Chondrocyte (in vitro differentiated cells): ENCODE results near the gene MN1. TPM values are rescaled to one million over a fixed set of nuclear protein-coding genes. Genes with fewer than 3 reads are reported as not detected.

Experiments used
- DNase-seq: peaks from one replicate; pipeline ENCODE4 v3.0.0; 2021; ENCODE audit warnings: mixed read lengths, low spot score
- H3K27ac Mint-ChIP-seq: one replicate; pipeline ENCODE4 v1.8.0; 2021; ENCODE audit warnings: mild to moderate bottlenecking, moderate library complexity, mixed read lengths; ENCODE audit not compliant: unreplicated experiment
- H3K27me3 Mint-ChIP-seq: 2 replicates; pipeline ENCODE4 v1.8.0; 2021; ENCODE audit warnings: low read depth, mixed read lengths
- H3K36me3 Mint-ChIP-seq: 2 replicates; pipeline ENCODE4 v1.8.0; 2021; ENCODE audit warnings: low read depth, mixed read lengths
- H3K4me1 Mint-ChIP-seq: 2 replicates; pipeline ENCODE4 v1.8.0; 2021; ENCODE audit warnings: low read depth, mild to moderate bottlenecking, mixed read lengths
- H3K4me3 Mint-ChIP-seq: one replicate; pipeline ENCODE4 v1.8.0; 2021; ENCODE audit warnings: mild to moderate bottlenecking, moderate library complexity, mixed read lengths; ENCODE audit not compliant: unreplicated experiment
- H3K9me3 Mint-ChIP-seq: 2 replicates; pipeline ENCODE4 v1.8.0; 2021; ENCODE audit warnings: low read depth, mixed read lengths
- CTCF ChIP-seq: fragments of 200-600 bp; sonication (generic); IDR thresholded peaks from 2 replicates; pipeline ENCODE4 v1.5.0; 2021; ENCODE audit warnings: antibody characterized with exemption, mild to moderate bottlenecking, moderate library complexity
- total RNA-seq: library from RNA; stranded (reverse); gene quantifications from 3 replicates; pipeline ENCODE4 v1.2.1, GENCODE V29; 2021

Gene MN1
- total RNA-seq, 1 donor from 2014 or later = 119 TPM

- Mint-ChIP-seq H3K36me3 (peaks cover 1% of the 10 kb centered on the region), H3K4me1 (peaks cover 17% of the 10 kb centered on the region), H3K4me3 (no peak overlapping the region), H3K9me3 (no peaks in the 10 kb centered on the region), H3K27me3 (no peaks in the 10 kb centered on the region), H3K27ac (no peak overlapping the region)
- no peak for DNase-seq
- peak; percentile 59 for TF ChIP-seq CTCF
Measured at GRCh38 chr22:27825174-27825573, 23.6 kb upstream of the MN1 start.

- TF ChIP-seq CTCF = no peak
- no peak overlapping the region for H3K27ac Mint-ChIP-seq
- H3K4me3 Mint-ChIP-seq = no peak overlapping the region
- peaks cover 1% of the 10 kb centered on the region for H3K36me3 Mint-ChIP-seq
- no peak for DNase-seq
- no peaks in the 10 kb centered on the region for H3K27me3 Mint-ChIP-seq
- peaks cover 16% of the 10 kb centered on the region for H3K4me1 Mint-ChIP-seq
- H3K9me3 Mint-ChIP-seq = no peaks in the 10 kb centered on the region
Measured at GRCh38 chr22:27823221-27823620, 21.7 kb upstream of the MN1 start.

- Mint-ChIP-seq H3K36me3 (peaks cover 1% of the 10 kb centered on the region), H3K9me3 (no peaks in the 10 kb centered on the region), H3K27me3 (no peaks in the 10 kb centered on the region), H3K27ac (peak overlapping the region; percentile 27), H3K4me3 (no peak overlapping the region), H3K4me1 (peaks cover 7% of the 10 kb centered on the region)
- no peak for DNase-seq
- TF ChIP-seq CTCF = no peak
Measured at GRCh38 chr22:27820896-27821866, 19.6 kb upstream of the MN1 start.

DNA sequence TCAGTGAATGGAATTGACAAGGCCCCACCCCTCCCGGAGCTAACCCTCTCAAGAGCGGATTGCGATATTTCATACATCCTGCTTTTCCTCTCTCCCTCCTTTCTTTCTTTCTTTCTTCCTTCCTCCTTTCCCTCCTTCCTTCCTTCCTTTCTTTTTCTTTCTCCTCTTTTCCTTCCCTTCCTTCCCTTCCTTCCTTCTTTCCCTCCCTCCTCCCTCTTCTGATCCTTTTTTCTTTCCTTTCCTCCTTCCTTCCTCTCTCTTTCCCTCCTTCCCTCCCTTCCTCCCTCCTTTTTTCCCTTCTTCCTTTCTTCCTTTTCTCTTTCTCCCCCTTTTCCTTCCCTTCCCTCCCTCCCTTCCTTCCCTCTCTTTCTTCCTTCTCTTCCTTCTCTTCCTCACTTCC lies 15.0 kb upstream of the MN1 start:
- Mint-ChIP-seq H3K36me3 (no peaks in the 10 kb centered on the region), H3K27me3 (no peaks in the 10 kb centered on the region), H3K4me3 (no peak overlapping the region), H3K9me3 (no peaks in the 10 kb centered on the region), H3K27ac (no peak overlapping the region), H3K4me1 (peaks cover 9% of the 10 kb centered on the region)
- no peak for TF ChIP-seq CTCF
- no peak for DNase-seq

DNA sequence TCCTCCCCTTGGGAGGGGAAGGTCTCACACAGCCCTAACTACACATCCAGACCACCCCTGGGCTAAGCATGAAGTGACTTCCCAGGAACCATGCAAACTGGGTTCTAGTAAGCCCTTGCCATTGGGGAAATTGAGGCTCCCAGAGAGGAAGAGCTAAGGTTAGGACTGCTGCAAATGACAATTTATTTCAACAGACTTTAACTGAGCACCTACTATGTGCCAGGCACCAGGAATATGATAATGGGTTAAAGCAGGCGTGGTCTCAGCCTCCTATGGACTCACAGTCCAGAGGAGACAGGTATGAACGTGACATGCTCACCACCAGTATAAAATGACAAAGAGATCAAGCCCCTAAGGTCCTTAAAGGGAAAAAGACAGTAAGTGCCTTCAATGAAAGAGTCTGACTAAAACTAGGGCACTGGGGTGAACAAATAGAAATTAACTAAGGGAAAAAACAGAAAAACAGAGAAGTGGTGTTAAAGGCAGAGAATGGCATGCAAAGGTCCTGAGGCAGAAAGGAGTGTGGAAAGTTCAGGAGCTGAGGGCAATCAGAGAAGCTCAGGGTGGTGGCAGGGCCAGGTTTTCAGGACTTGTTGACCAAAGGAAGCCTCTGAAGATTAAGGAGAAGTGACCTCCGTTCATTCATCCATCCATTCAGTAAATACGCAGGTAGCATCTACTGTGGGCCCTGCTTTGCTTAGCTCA lies 14.4 kb upstream of the MN1 start:
- Mint-ChIP-seq H3K4me1 (peaks cover 9% of the 10 kb centered on the region), H3K4me3 (no peak overlapping the region), H3K9me3 (no peaks in the 10 kb centered on the region), H3K27ac (no peak overlapping the region), H3K27me3 (no peaks in the 10 kb centered on the region), H3K36me3 (no peaks in the 10 kb centered on the region)
- DNase-seq = no peak
- no peak for TF ChIP-seq CTCF
